NCI-H146 treated with DMSO at 0.1 percent for 48 hours (cell line): ENCODE measurements around the gene DHDH.

ENCODE experiments used
- DNase-seq: peaks from one replicate; lab custom pipeline; 2025; ENCODE audit not compliant: unreplicated experiment; lab: John Stamatoyannopoulos, UW

DHDH gene

GRCh38 chr19:48946463-48947257 lies 13.2 kb downstream of the DHDH start:
- no peak for DNase-seq

GRCh38 chr19:48947258-48947542 lies 13.7 kb downstream of the DHDH start:
- DNase-seq = no peak

GRCh38 chr19:48950159-48950558 lies 16.7 kb downstream of the DHDH start:
- no peak for DNase-seq

GRCh38 chr19:48950830-48951519 lies 17.5 kb downstream of the DHDH start:
- DNase-seq = no peak

- DNase-seq = no peak
Observed at GRCh38 chr19:48953141-48953540, 19.6 kb downstream of the DHDH start.

GRCh38 chr19:48953990-48954594 lies 20.6 kb downstream of the DHDH start:
- DNase-seq = no peak

GRCh38 chr19:48954595-48955307 lies 21.3 kb downstream of the DHDH start, which contains the start of gene BAX:
BAX (plus strand) TSS chr19:48954875; CDS start chr19:48954929, 54 bp downstream.
- peak; percentile 93 for DNase-seq

- no peak for DNase-seq
Observed at GRCh38 chr19:48955308-48955958, 21.9 kb downstream of the DHDH start.

- no peak for DNase-seq
Observed at GRCh38 chr19:48958006-48958405, 24.5 kb downstream of the DHDH start.

GRCh38 chr19:48959341-48960239 lies 26.1 kb downstream of the DHDH start:
- DNase-seq = no peak

GRCh38 chr19:48961051-48961649 lies 27.7 kb downstream of the DHDH start:
- no peak for DNase-seq

- no peak for DNase-seq
Observed at GRCh38 chr19:48961673-48962028, 28.2 kb downstream of the DHDH start.

- DNase-seq = no peak
Observed at GRCh38 chr19:48962029-48962848, 28.7 kb downstream of the DHDH start.

GRCh38 chr19:48962849-48963165 lies 29.3 kb downstream of the DHDH start:
- DNase-seq = no peak

- no peak for DNase-seq
Observed at GRCh38 chr19:48963371-48964204, 30.1 kb downstream of the DHDH start.

- DNase-seq = no peak
Observed at GRCh38 chr19:48964205-48965039, 30.9 kb downstream of the DHDH start.
